Central memory CD8-positive, alpha-beta T cell (primary cell): Measurements from ENCODE around the gene TPSG1.

ENCODE experiments used
- ATAC-seq: fragments of 150-1000 bp; cut with Tn5 transposase; replicated peaks from 2 replicates; pipeline ENCODE4 v1.10.0; 2022; ENCODE audit warnings: mild to moderate bottlenecking, moderate FRiP score, moderate number of reproducible peaks; ENCODE audit not compliant: poor library complexity, severe bottlenecking; ENCODE audit errors: extremely low read depth
- DNase-seq, 2 donors: peaks; one replicate each; pipeline ENCODE4 v3.0.0; 2021; ENCODE audit warnings: low spot score in 2 of 2
- H3K27ac Mint-ChIP-seq: one replicate; pipeline ENCODE4 v1.8.0; 2022; ENCODE audit warnings: low read depth, mild to moderate bottlenecking, moderate library complexity, mixed read lengths
- H3K27me3 Mint-ChIP-seq: one replicate; pipeline ENCODE4 v1.8.0; 2022; ENCODE audit warnings: mixed read lengths
- H3K36me3 Mint-ChIP-seq: one replicate; pipeline ENCODE4 v1.8.0; 2022; ENCODE audit warnings: mild to moderate bottlenecking, moderate library complexity, mixed read lengths; ENCODE audit not compliant: insufficient read depth
- H3K4me1 Mint-ChIP-seq: one replicate; pipeline ENCODE4 v1.8.0; 2022; ENCODE audit warnings: mixed read lengths
- H3K4me3 Mint-ChIP-seq: one replicate; pipeline ENCODE4 v1.8.0; 2022; ENCODE audit warnings: mild to moderate bottlenecking, moderate library complexity, mixed read lengths
- H3K9me3 Mint-ChIP-seq: one replicate; pipeline ENCODE4 v1.8.0; 2022; ENCODE audit warnings: mixed read lengths

Gene TPSG1

GRCh38 chr16:1221628-1222552, 3.2 kb downstream of the TPSG1 start:
- peaks cover 3% of the 10 kb centered on the region for H3K36me3 Mint-ChIP-seq
- no peaks in the 10 kb centered on the region for H3K27me3 Mint-ChIP-seq
- no peaks in the 10 kb centered on the region for H3K9me3 Mint-ChIP-seq
- H3K4me1 Mint-ChIP-seq, result no peaks in the 10 kb centered on the region
- H3K27ac Mint-ChIP-seq, result no peak overlapping the region
- DNase-seq (no peak), ATAC-seq (no peak)
- no peak overlapping the region for H3K4me3 Mint-ChIP-seq

- Mint-ChIP-seq H3K9me3 (no peaks in the 10 kb centered on the region), H3K27me3 (no peaks in the 10 kb centered on the region), H3K36me3 (peaks cover 3% of the 10 kb centered on the region), H3K4me3 (no peak overlapping the region), H3K4me1 (no peaks in the 10 kb centered on the region), H3K27ac (no peak overlapping the region)
- DNase-seq (no peak), ATAC-seq (no peak)
Measured at GRCh38 chr16:1220841-1221627, 4.0 kb downstream of the TPSG1 start.

- no peaks in the 10 kb centered on the region for H3K4me1 Mint-ChIP-seq
- peaks cover 3% of the 10 kb centered on the region for H3K36me3 Mint-ChIP-seq
- no peak overlapping the region for H3K4me3 Mint-ChIP-seq
- no peaks in the 10 kb centered on the region for H3K9me3 Mint-ChIP-seq
- no peak overlapping the region for H3K27ac Mint-ChIP-seq
- no peak for ATAC-seq
- H3K27me3 Mint-ChIP-seq, result no peaks in the 10 kb centered on the region
- no peak for DNase-seq
Measured at GRCh38 chr16:1220098-1220728, 4.9 kb downstream of the TPSG1 start.

GRCh38 chr16:1218930-1219611, 6.0 kb downstream of the TPSG1 start:
- no peak overlapping the region for H3K4me3 Mint-ChIP-seq
- H3K4me1 Mint-ChIP-seq, result no peaks in the 10 kb centered on the region
- H3K9me3 Mint-ChIP-seq, result no peaks in the 10 kb centered on the region
- DNase-seq (no peak), ATAC-seq (no peak)
- no peaks in the 10 kb centered on the region for H3K27me3 Mint-ChIP-seq
- H3K27ac Mint-ChIP-seq, result no peak overlapping the region
- H3K36me3 Mint-ChIP-seq, result peaks cover 3% of the 10 kb centered on the region

GRCh38 chr16:1218061-1218929, 6.8 kb downstream of the TPSG1 start:
- DNase-seq (no peak), ATAC-seq (no peak)
- Mint-ChIP-seq H3K9me3 (no peaks in the 10 kb centered on the region), H3K27ac (no peak overlapping the region), H3K4me3 (no peak overlapping the region), H3K36me3 (peaks cover 3% of the 10 kb centered on the region), H3K4me1 (no peaks in the 10 kb centered on the region), H3K27me3 (no peaks in the 10 kb centered on the region)

- peaks cover 3% of the 10 kb centered on the region for H3K36me3 Mint-ChIP-seq
- no peak overlapping the region for H3K4me3 Mint-ChIP-seq
- no peaks in the 10 kb centered on the region for H3K9me3 Mint-ChIP-seq
- H3K27me3 Mint-ChIP-seq, result no peaks in the 10 kb centered on the region
- no peak for DNase-seq
- no peak overlapping the region for H3K27ac Mint-ChIP-seq
- no peak for ATAC-seq
- no peaks in the 10 kb centered on the region for H3K4me1 Mint-ChIP-seq
Measured at GRCh38 chr16:1217526-1217925, 7.5 kb downstream of the TPSG1 start.

GRCh38 chr16:1216681-1217400, 8.2 kb downstream of the TPSG1 start:
- H3K4me1 Mint-ChIP-seq, result no peaks in the 10 kb centered on the region
- ATAC-seq (no peak), DNase-seq (no peak)
- peaks cover 3% of the 10 kb centered on the region for H3K36me3 Mint-ChIP-seq
- no peak overlapping the region for H3K4me3 Mint-ChIP-seq
- no peaks in the 10 kb centered on the region for H3K27me3 Mint-ChIP-seq
- no peaks in the 10 kb centered on the region for H3K9me3 Mint-ChIP-seq
- H3K27ac Mint-ChIP-seq, result no peak overlapping the region

- Mint-ChIP-seq H3K9me3 (no peaks in the 10 kb centered on the region), H3K36me3 (peaks cover 3% of the 10 kb centered on the region), H3K27me3 (no peaks in the 10 kb centered on the region), H3K27ac (no peak overlapping the region), H3K4me3 (no peak overlapping the region), H3K4me1 (no peaks in the 10 kb centered on the region)
- ATAC-seq, result no peak
- no peak for DNase-seq
Measured at GRCh38 chr16:1216296-1216619, 8.8 kb downstream of the TPSG1 start.

- ATAC-seq (no peak), DNase-seq (no peak)
- Mint-ChIP-seq H3K36me3 (peaks cover 3% of the 10 kb centered on the region), H3K4me1 (no peaks in the 10 kb centered on the region), H3K27me3 (no peaks in the 10 kb centered on the region), H3K9me3 (no peaks in the 10 kb centered on the region), H3K27ac (no peak overlapping the region), H3K4me3 (no peak overlapping the region)
Measured at GRCh38 chr16:1215574-1216295, 9.3 kb downstream of the TPSG1 start.

GRCh38 chr16:1214719-1215118, 10.3 kb downstream of the TPSG1 start:
- H3K27ac Mint-ChIP-seq, result no peak overlapping the region

More at GRCh38 chr16:1214719-1215118, 10.3 kb downstream of the TPSG1 start:
- H3K27me3 Mint-ChIP-seq, result no peaks in the 10 kb centered on the region
- DNase-seq (no peak), ATAC-seq (no peak)
- no peaks in the 10 kb centered on the region for H3K4me1 Mint-ChIP-seq
- H3K4me3 Mint-ChIP-seq, result no peak overlapping the region
- H3K9me3 Mint-ChIP-seq, result no peaks in the 10 kb centered on the region
- H3K36me3 Mint-ChIP-seq, result peaks cover 3% of the 10 kb centered on the region
